DND-41 (cell line): ENCODE results near the gene RAD50.

Experiments
- EZH2 ChIP-seq: IDR thresholded peaks from 3 replicates; pipeline ENCODE4 v1.6.1; 2012; ENCODE audit warnings: borderline replicate concordance, low read depth, mild to moderate bottlenecking, moderate library complexity, low read length, inconsistent platforms; ENCODE audit not compliant: severe bottlenecking
- TF ChIP-seq, protein P1 (sequence below): IDR thresholded peaks from 2 replicates; pipeline ENCODE4 v1.5.1; 2012; ENCODE audit warnings: borderline replicate concordance, low read length, moderate library complexity, mild to moderate bottlenecking; ENCODE audit not compliant: poor library complexity, severe bottlenecking; ENCODE audit errors: extremely low read depth

DNA sequence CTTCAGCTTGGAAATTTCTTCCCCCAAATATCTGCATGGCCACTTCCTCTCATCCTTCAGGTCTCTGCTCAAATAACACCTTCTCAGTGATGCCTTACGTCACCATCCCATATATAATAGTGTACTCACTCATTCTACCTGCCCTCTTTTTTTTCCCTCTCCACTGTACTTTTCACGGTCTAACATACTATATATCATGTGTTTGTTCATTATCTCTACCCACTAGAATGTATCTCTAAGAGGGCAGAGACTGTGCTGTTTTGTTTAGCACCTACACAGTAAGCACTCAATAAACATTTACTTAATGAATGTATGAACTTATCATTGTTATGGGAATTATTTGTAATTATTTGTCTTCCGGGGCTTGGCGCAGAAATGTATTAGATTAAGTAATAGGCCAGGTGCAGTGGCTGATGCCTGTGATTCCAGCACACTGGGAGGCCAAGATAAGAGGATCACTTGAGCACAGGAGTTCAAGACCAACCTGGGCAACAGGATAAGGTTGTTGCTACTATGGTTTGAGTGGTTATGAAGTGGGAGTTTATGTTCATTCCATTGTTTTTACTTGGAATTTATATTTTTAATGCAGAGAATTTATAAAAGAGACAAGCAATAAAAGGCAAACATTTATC lies 95.2 kb downstream of the RAD50 start:
- TF ChIP-seq, protein P1, sequence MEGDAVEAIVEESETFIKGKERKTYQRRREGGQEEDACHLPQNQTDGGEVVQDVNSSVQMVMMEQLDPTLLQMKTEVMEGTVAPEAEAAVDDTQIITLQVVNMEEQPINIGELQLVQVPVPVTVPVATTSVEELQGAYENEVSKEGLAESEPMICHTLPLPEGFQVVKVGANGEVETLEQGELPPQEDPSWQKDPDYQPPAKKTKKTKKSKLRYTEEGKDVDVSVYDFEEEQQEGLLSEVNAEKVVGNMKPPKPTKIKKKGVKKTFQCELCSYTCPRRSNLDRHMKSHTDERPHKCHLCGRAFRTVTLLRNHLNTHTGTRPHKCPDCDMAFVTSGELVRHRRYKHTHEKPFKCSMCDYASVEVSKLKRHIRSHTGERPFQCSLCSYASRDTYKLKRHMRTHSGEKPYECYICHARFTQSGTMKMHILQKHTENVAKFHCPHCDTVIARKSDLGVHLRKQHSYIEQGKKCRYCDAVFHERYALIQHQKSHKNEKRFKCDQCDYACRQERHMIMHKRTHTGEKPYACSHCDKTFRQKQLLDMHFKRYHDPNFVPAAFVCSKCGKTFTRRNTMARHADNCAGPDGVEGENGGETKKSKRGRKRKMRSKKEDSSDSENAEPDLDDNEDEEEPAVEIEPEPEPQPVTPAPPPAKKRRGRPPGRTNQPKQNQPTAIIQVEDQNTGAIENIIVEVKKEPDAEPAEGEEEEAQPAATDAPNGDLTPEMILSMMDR = no peak
- no peak for TF ChIP-seq EZH2
